Osteocyte (in vitro differentiated cells): Measurements from ENCODE around the gene KRT79. TPM values are rescaled to one million over a fixed set of nuclear protein-coding genes. Genes with fewer than 3 reads are reported as not detected.
A peak's percentile ranks its signal among the peaks of the same experiment; 100 is the strongest.

ENCODE experiments used
- DNase-seq: peaks from one replicate; pipeline ENCODE4 v3.0.0; 2021; ENCODE audit warnings: mixed read lengths; ENCODE audit not compliant: unreplicated experiment; ENCODE audit errors: extremely low spot score
- H3K27ac Mint-ChIP-seq: one replicate; pipeline ENCODE4 v1.8.0; 2021; ENCODE audit warnings: mild to moderate bottlenecking, mixed read lengths; ENCODE audit not compliant: unreplicated experiment
- H3K27me3 Mint-ChIP-seq: one replicate; pipeline ENCODE4 v1.8.0; 2021; ENCODE audit warnings: mixed read lengths; ENCODE audit not compliant: unreplicated experiment
- H3K36me3 Mint-ChIP-seq: one replicate; pipeline ENCODE4 v1.8.0; 2021; ENCODE audit warnings: mixed read lengths; ENCODE audit not compliant: unreplicated experiment
- H3K4me1 Mint-ChIP-seq: one replicate; pipeline ENCODE4 v1.8.0; 2021; ENCODE audit warnings: mixed read lengths; ENCODE audit not compliant: unreplicated experiment
- H3K4me3 Mint-ChIP-seq: one replicate; pipeline ENCODE4 v1.8.0; 2021; ENCODE audit warnings: mild to moderate bottlenecking, moderate library complexity, mixed read lengths; ENCODE audit not compliant: unreplicated experiment
- H3K9me3 Mint-ChIP-seq: one replicate; pipeline ENCODE4 v1.8.0; 2021; ENCODE audit warnings: mixed read lengths; ENCODE audit not compliant: unreplicated experiment
- total RNA-seq: library from RNA; stranded (reverse); gene quantifications from 2 replicates; pipeline ENCODE4 v1.2.1, GENCODE V29; 2021
- TF ChIP-seq, protein P1 (sequence below): fragments of 200-600 bp; sonication (generic); IDR thresholded peaks from 2 replicates; pipeline ENCODE4 v1.5.0; 2021; ENCODE audit warnings: antibody characterized with exemption, mild to moderate bottlenecking, moderate library complexity

Gene KRT79
- total RNA-seq, 1 donor from 2014 or later: not detected

DNA sequence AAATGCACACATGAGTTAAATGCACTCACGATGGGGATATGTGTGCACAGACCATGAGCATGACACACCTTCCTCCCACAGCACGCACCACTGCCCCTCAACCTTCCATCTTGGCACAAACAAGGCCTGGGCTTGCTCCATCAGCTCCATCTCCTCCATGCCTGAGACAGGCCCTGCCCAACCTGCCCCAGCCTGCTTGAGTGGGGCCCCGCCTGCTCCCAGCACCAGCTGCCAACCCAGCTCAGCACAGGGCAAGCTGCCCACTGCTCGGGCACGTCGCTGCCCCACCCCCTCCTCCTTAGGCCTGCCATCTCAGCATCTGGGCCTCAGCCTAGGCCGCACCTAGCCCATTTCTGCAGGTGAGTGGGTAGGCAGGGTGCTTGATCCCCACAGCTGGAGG, 42.3 kb upstream of the KRT79 start:
- Mint-ChIP-seq H3K27ac (no peak overlapping the region), H3K4me1 (peaks cover 67% of the 10 kb centered on the region), H3K36me3 (no peaks in the 10 kb centered on the region), H3K4me3 (no peak overlapping the region), H3K9me3 (no peaks in the 10 kb centered on the region), H3K27me3 (no peaks in the 10 kb centered on the region)
- TF ChIP-seq, protein P1, sequence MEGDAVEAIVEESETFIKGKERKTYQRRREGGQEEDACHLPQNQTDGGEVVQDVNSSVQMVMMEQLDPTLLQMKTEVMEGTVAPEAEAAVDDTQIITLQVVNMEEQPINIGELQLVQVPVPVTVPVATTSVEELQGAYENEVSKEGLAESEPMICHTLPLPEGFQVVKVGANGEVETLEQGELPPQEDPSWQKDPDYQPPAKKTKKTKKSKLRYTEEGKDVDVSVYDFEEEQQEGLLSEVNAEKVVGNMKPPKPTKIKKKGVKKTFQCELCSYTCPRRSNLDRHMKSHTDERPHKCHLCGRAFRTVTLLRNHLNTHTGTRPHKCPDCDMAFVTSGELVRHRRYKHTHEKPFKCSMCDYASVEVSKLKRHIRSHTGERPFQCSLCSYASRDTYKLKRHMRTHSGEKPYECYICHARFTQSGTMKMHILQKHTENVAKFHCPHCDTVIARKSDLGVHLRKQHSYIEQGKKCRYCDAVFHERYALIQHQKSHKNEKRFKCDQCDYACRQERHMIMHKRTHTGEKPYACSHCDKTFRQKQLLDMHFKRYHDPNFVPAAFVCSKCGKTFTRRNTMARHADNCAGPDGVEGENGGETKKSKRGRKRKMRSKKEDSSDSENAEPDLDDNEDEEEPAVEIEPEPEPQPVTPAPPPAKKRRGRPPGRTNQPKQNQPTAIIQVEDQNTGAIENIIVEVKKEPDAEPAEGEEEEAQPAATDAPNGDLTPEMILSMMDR: no peak
- DNase-seq: no peak

DNA sequence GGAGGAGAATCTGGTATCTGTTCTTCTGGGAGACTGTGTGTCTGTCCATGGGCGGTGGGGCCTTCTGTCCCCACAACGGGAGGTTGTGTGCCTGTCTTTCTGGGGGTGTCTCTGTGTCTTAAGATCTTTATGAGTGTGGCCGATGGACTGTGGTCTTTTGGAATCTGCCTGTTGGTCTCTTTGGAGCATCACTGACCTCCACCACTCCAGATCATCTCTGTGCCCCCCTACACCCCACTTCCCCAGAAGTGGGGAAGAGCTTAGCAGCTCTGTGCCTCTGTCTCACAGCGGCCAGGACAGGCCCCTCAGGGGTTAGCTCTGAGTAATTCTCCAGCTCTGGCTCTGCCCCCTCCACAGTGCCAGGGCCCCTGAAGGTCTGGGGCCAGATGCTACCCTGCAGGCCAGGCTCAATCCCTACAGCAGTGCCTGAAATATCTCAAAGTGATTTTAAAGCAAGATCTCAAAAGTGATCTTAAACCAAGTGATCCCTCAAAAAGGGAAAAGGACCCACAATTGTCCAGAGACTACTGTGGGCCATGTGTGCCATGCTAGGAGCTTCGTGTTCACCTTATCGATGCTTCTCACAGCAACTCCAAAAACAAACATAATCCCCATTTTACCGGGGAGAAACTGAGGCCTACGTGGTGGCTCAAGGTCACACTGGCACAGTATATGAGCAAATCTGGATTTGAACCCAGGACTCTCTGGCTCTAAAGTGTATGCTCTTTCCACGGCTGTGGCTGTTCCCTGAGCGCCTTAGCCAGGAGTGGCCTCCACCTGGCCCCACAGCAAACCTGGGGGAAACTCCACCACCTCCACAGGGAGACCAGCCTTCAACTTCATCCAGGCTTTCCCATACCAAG, 40.7 kb upstream of the KRT79 start:
- Mint-ChIP-seq H3K27ac (peak overlapping the region; percentile 97), H3K27me3 (no peaks in the 10 kb centered on the region), H3K9me3 (no peaks in the 10 kb centered on the region), H3K36me3 (no peaks in the 10 kb centered on the region), H3K4me1 (peaks cover 75% of the 10 kb centered on the region), H3K4me3 (peak overlapping the region; percentile 41)
- DNase-seq: no peak
- TF ChIP-seq, protein P1: no peak

DNA sequence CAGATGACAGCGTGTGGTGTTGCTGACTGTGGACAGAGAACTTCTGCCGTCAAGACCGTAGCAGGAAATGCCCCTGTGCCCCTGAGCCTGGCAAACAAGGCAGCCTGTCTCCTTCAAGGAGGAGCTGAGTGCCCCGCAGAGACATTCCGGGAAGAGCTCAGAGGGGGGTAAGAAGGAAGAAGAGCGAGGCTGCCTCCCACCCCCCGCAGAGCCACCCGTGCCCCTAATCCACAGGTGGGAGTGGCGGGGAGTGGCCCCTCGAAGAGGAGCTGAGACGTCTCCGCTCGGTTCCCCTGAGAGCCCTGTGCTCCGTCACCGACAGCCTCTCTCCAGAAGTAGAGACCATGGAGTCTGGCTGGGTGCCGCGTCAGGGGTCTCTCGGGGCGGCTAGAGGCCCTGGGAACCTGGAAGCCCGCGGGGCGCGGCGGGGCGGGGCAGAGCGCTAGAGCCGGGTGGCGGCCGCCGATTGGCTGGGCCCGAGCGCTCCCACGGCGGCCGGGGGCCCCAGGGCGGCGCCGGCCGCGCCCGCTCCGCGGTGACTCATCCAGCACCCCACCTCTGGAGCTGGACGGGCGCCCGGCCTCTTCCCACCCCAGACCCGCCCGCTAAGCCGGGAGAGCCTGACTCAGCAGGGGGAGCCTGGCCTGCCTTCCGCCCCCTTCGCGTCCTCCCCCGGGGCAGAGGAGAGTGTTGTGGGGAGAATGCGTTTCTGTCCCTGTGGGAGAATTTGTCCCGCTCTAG, 39.9 kb upstream of the KRT79 start:
- Mint-ChIP-seq H3K9me3 (no peaks in the 10 kb centered on the region), H3K27ac (peak overlapping the region; percentile 97), H3K4me1 (peaks cover 73% of the 10 kb centered on the region), H3K4me3 (peak overlapping the region; percentile 61), H3K36me3 (no peaks in the 10 kb centered on the region), H3K27me3 (no peaks in the 10 kb centered on the region)
- peak; percentile 94 for DNase-seq
- TF ChIP-seq, protein P1: no peak

DNA sequence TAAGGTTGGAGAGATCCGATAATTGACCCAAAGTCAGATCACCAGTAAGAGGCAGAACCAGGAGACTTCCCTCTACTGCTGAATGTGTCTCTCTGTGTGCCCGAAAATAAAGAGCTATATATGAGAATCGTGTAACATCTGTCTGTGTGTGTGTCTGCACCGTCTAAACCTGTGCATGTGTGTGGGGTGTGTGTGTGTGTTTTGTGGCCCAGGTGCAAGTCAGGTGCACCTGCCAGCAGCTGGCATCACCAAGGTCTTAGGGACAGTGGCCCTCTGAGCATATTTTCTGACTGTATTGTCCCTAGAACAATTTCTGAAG, 39.4 kb upstream of the KRT79 start:
- DNase-seq: no peak
- H3K36me3 Mint-ChIP-seq: no peaks in the 10 kb centered on the region
- TF ChIP-seq, protein P1: no peak
- H3K4me3 Mint-ChIP-seq: peak overlapping the region; percentile 61
- no peaks in the 10 kb centered on the region for H3K27me3 Mint-ChIP-seq
- peaks cover 69% of the 10 kb centered on the region for H3K4me1 Mint-ChIP-seq
- H3K9me3 Mint-ChIP-seq: no peaks in the 10 kb centered on the region
- peak overlapping the region; percentile 95 for H3K27ac Mint-ChIP-seq
